Neuronal stem cell (in vitro differentiated cells): ENCODE results near the gene YIF1A.

Source experiments
- DNase-seq: peaks from one replicate; pipeline ENCODE4 v3.0.0-alpha.2; 2013; ENCODE audit warnings: low spot score
- H2AFZ ChIP-seq: one replicate; pipeline ENCODE4 v1.6.1; 2013; ENCODE audit warnings: mild to moderate bottlenecking, low read length, inconsistent platforms
- H2AK5ac ChIP-seq: 2 replicates; pipeline ENCODE4 v1.6.1; 2013; ENCODE audit warnings: low read depth, mild to moderate bottlenecking, inconsistent platforms, low read length, moderate library complexity, mixed read lengths
- H2BK120ac ChIP-seq: 2 replicates; pipeline ENCODE4 v1.6.1; 2013; ENCODE audit warnings: low read depth, mild to moderate bottlenecking, inconsistent platforms, low read length, moderate library complexity, mixed read lengths
- H2BK12ac ChIP-seq: one replicate; pipeline ENCODE4 v1.6.1; 2013; ENCODE audit warnings: low read length, inconsistent platforms
- H2BK15ac ChIP-seq: 2 replicates; pipeline ENCODE4 v1.6.1; 2013; ENCODE audit warnings: mild to moderate bottlenecking, low read length, inconsistent platforms, mixed read lengths
- H2BK5ac ChIP-seq: one replicate; pipeline ENCODE4 v1.6.1; 2013; ENCODE audit warnings: inconsistent platforms, mild to moderate bottlenecking, low read length, moderate library complexity
- H3K14ac ChIP-seq: one replicate; pipeline ENCODE4 v1.6.1; 2013; ENCODE audit warnings: low read length, inconsistent platforms
- H3K18ac ChIP-seq: 2 replicates; pipeline ENCODE4 v1.6.1; 2013; ENCODE audit warnings: low read length, inconsistent platforms
- H3K23ac ChIP-seq: 2 replicates; pipeline ENCODE4 v1.6.1; 2013; ENCODE audit warnings: low read depth, mild to moderate bottlenecking, mixed read lengths, low read length, inconsistent platforms; ENCODE audit not compliant: poor library complexity
- H3K27ac ChIP-seq: replicated peaks from 3 replicates; pipeline ENCODE4 v1.5.1; 2013; ENCODE audit warnings: low read length, inconsistent platforms
- H3K27me3 ChIP-seq, 3 experiments: 2 replicates each; pipeline ENCODE4 v1.6.1; 2013; ENCODE audit warnings: low read length in 3 of 3, mild to moderate bottlenecking in 2 of 3, inconsistent platforms in 1 of 3, low read depth in 1 of 3, mixed read lengths in 1 of 3, moderate library complexity in 1 of 3; ENCODE audit not compliant: control insufficient read depth in 3 of 3, insufficient read depth in 3 of 3
- H3K36me3 ChIP-seq, 2 donors: replicated peaks in 1 of 2; 2 replicates each; pipeline ENCODE4 v1.6.1; 2013; ENCODE audit warnings: low read length in 2 of 2; ENCODE audit not compliant: control insufficient read depth in 2 of 2, insufficient read depth in 2 of 2
- H3K4ac ChIP-seq: 2 replicates; pipeline ENCODE4 v1.6.1; 2013; ENCODE audit warnings: inconsistent platforms, mild to moderate bottlenecking, low read length, moderate library complexity
- H3K4me1 ChIP-seq, 2 donors: 1 replicate in 1 of 2; 2 replicates in 1 of 2; pipeline ENCODE4 v1.6.1; 2013; ENCODE audit warnings: low read length in 2 of 2, low read depth in 1 of 2; ENCODE audit not compliant: control insufficient read depth in 2 of 2, insufficient read depth in 1 of 2
- H3K4me2 ChIP-seq: one replicate; pipeline ENCODE4 v1.6.1; 2013; ENCODE audit warnings: mild to moderate bottlenecking, low read length, inconsistent platforms; ENCODE audit not compliant: insufficient read depth, poor library complexity, severe bottlenecking
- H3K4me3 ChIP-seq, 2 donors: 2 replicates each; pipeline ENCODE4 v1.5.1; 2013; ENCODE audit warnings: low read length in 2 of 2, mild to moderate bottlenecking in 2 of 2, inconsistent platforms in 1 of 2, moderate library complexity in 1 of 2
- H3K79me1 ChIP-seq: one replicate; pipeline ENCODE4 v1.6.1; 2013; ENCODE audit warnings: low read depth, mild to moderate bottlenecking, inconsistent platforms, low read length, moderate library complexity
- H3K9ac ChIP-seq: one replicate; pipeline ENCODE4 v1.6.1; 2013; ENCODE audit warnings: mild to moderate bottlenecking, low read depth, low read length, inconsistent platforms; ENCODE audit not compliant: poor library complexity
- H3K9me3 ChIP-seq, 2 donors: replicated peaks in 1 of 2; 2 replicates each; pipeline versions ENCODE3 to v1.6.1; 2013; ENCODE audit warnings: low read length in 2 of 2, mild to moderate bottlenecking in 2 of 2, inconsistent platforms in 1 of 2, low read depth in 1 of 2, mixed read lengths in 1 of 2, moderate library complexity in 1 of 2; ENCODE audit not compliant: control insufficient read depth in 2 of 2, insufficient read depth in 1 of 2
- H4K8ac ChIP-seq: one replicate; pipeline ENCODE4 v1.6.1; 2013; ENCODE audit warnings: low read depth, mild to moderate bottlenecking, inconsistent platforms, low read length, moderate library complexity
- H4K91ac ChIP-seq: one replicate; pipeline ENCODE4 v1.6.1; 2013; ENCODE audit warnings: low read length, low read depth, mild to moderate bottlenecking, inconsistent platforms; ENCODE audit not compliant: poor library complexity
- WGBS, 2 donors: extraction: QIAGEN DNeasy Blood & Tissue Kit; methylation state at CpG; one replicate each; pipeline ENCODE4 v1.1.7; 2013; ENCODE audit warnings: missing lambda C conversion rate in 2 of 2, mixed read lengths in 1 of 2; ENCODE audit not compliant: insufficient read length in 2 of 2, insufficient replicate concordance in 1 of 2; ENCODE audit errors: extremely low coverage in 2 of 2; 5-methylcytosine and 5-hydroxymethylcytosine counted together

YIF1A gene

GRCh38 chr11:66281001-66281400 lies 7.9 kb downstream of the YIF1A start:
- Histone ChIP-seq H3K14ac (no peak overlapping the region), H3K4ac (no peak overlapping the region), H3K9me3 (no peaks in the 10 kb centered on the region), H2BK12ac (no peak overlapping the region), H2AFZ (no peak overlapping the region), H3K18ac (no peak overlapping the region), H2AK5ac (peak overlapping the region; percentile 68), H3K9ac (no peak overlapping the region), H4K91ac (no peak overlapping the region), H2BK120ac (no peak overlapping the region), H4K8ac (no peak overlapping the region), H3K4me3 (no peak overlapping the region), H3K4me2 (no peak overlapping the region), H3K27me3 (no peaks in the 10 kb centered on the region), H2BK15ac (no peak overlapping the region), H3K79me1 (peaks cover 2% of the 10 kb centered on the region), H3K27ac (no peak overlapping the region), H3K23ac (no peak overlapping the region), H3K36me3 (peaks cover 18 to 53% of the 10 kb centered on the region in 2 donors), H2BK5ac (no peak overlapping the region), H3K4me1 (peaks cover 30 to 45% of the 10 kb centered on the region in 2 donors)
- WGBS, 2 donors: no CpG with 5 or more reads among the region's 6 CpGs
- DNase-seq: no peak

GRCh38 chr11:66280428-66280827 lies 8.5 kb downstream of the YIF1A start:
- no peak for DNase-seq
- H3K4me1 ChIP-seq: peaks cover 30 to 45% of the 10 kb centered on the region in 2 donors
- no peak overlapping the region for H3K23ac ChIP-seq
- no peaks in the 10 kb centered on the region for H3K27me3 ChIP-seq
- H3K4me3 ChIP-seq: no peak overlapping the region
- no peak overlapping the region for H3K4me2 ChIP-seq
- no peak overlapping the region for H3K4ac ChIP-seq
- H3K36me3 ChIP-seq: peaks cover 16 to 53% of the 10 kb centered on the region in 2 donors
- H2AFZ ChIP-seq: no peak overlapping the region
- no peak overlapping the region for H2BK120ac ChIP-seq
- no peak overlapping the region for H4K91ac ChIP-seq
- no CpG with 5 or more reads among the region's 14 CpGs for WGBS, 2 donors
- H2AK5ac ChIP-seq: peak overlapping the region; percentile 68
- no peak overlapping the region for H2BK5ac ChIP-seq
- H2BK12ac ChIP-seq: no peak overlapping the region
- no peak overlapping the region for H2BK15ac ChIP-seq
- H3K79me1 ChIP-seq: peaks cover 2% of the 10 kb centered on the region
- no peaks in the 10 kb centered on the region for H3K9me3 ChIP-seq
- no peak overlapping the region for H3K18ac ChIP-seq
- no peak overlapping the region for H4K8ac ChIP-seq
- H3K9ac ChIP-seq: no peak overlapping the region
- no peak overlapping the region for H3K27ac ChIP-seq
- H3K14ac ChIP-seq: no peak overlapping the region

- peak overlapping the region; percentile 61 for H2AK5ac ChIP-seq
- H3K14ac ChIP-seq: peak overlapping the region; percentile 8
- H2BK120ac ChIP-seq: no peak overlapping the region
- H2BK12ac ChIP-seq: peak overlapping the region; percentile 10
- H3K23ac ChIP-seq: no peak overlapping the region
- H3K36me3 ChIP-seq: peaks cover 18 to 52% of the 10 kb centered on the region in 2 donors
- no peak overlapping the region for H2AFZ ChIP-seq
- peak overlapping the region; percentile 91 for H2BK15ac ChIP-seq
- H3K27me3 ChIP-seq: no peaks in the 10 kb centered on the region
- H2BK5ac ChIP-seq: peak overlapping the region; percentile 66
- H3K4me3 ChIP-seq: peak overlapping the region; percentile 2 to 75
- no peaks in the 10 kb centered on the region for H3K9me3 ChIP-seq
- H3K4me1 ChIP-seq: peaks cover 30 to 45% of the 10 kb centered on the region in 2 donors
- H4K91ac ChIP-seq: no peak overlapping the region
- H3K79me1 ChIP-seq: peaks cover 2% of the 10 kb centered on the region
- DNase-seq: no peak
- peak overlapping the region; percentile 99 for H3K4me2 ChIP-seq
- H3K9ac ChIP-seq: no peak overlapping the region
- H3K27ac ChIP-seq: no peak overlapping the region
- no peak overlapping the region for H3K18ac ChIP-seq
- H4K8ac ChIP-seq: no peak overlapping the region
- WGBS, 2 donors: no CpG with 5 or more reads among the region's 15 CpGs
- H3K4ac ChIP-seq: no peak overlapping the region
Observed at GRCh38 chr11:66279092-66279734, 9.7 kb downstream of the YIF1A start.

GRCh38 chr11:66278363-66279091 lies 10.4 kb downstream of the YIF1A start:
- peak overlapping the region; percentile 84 for H2AK5ac ChIP-seq
- peak overlapping the region; percentile 91 for H2BK15ac ChIP-seq
- H3K4me2 ChIP-seq: peak overlapping the region; percentile 99
- peak overlapping the region; percentile 77 for H3K9ac ChIP-seq
- WGBS, 2 donors: no CpG with 5 or more reads among the region's 45 CpGs
- H4K91ac ChIP-seq: peak overlapping the region; percentile 72
- no peak overlapping the region for H3K23ac ChIP-seq
- H3K4me3 ChIP-seq: peak overlapping the region; percentile 75 to 83
- H3K14ac ChIP-seq: no peak overlapping the region
- H4K8ac ChIP-seq: no peak overlapping the region
- H3K18ac ChIP-seq: peak overlapping the region; percentile 85
- no peak for DNase-seq
- H3K27me3 ChIP-seq: no peaks in the 10 kb centered on the region
- no peak overlapping the region for H2BK120ac ChIP-seq
- no peak overlapping the region for H2AFZ ChIP-seq
- H2BK5ac ChIP-seq: peak overlapping the region; percentile 66
- no peak overlapping the region for H3K4ac ChIP-seq
- no peak overlapping the region for H2BK12ac ChIP-seq
- H3K9me3 ChIP-seq: no peaks in the 10 kb centered on the region
- peaks cover 2% of the 10 kb centered on the region for H3K79me1 ChIP-seq
- peaks cover 22 to 54% of the 10 kb centered on the region in 2 donors for H3K36me3 ChIP-seq
- peaks cover 30 to 45% of the 10 kb centered on the region in 2 donors for H3K4me1 ChIP-seq
- H3K27ac ChIP-seq: no peak overlapping the region
